GM21360 (cell line): Measurements from ENCODE around the gene ACTRT2.

Experiments
- ATAC-seq: cut with Tn5 transposase; IDR thresholded peaks from one replicate; pipeline ENCODE4 v1.9.1; 2021; ENCODE audit warnings: mild to moderate bottlenecking, moderate library complexity; ENCODE audit not compliant: unreplicated experiment

The ACTRT2 gene

DNA sequence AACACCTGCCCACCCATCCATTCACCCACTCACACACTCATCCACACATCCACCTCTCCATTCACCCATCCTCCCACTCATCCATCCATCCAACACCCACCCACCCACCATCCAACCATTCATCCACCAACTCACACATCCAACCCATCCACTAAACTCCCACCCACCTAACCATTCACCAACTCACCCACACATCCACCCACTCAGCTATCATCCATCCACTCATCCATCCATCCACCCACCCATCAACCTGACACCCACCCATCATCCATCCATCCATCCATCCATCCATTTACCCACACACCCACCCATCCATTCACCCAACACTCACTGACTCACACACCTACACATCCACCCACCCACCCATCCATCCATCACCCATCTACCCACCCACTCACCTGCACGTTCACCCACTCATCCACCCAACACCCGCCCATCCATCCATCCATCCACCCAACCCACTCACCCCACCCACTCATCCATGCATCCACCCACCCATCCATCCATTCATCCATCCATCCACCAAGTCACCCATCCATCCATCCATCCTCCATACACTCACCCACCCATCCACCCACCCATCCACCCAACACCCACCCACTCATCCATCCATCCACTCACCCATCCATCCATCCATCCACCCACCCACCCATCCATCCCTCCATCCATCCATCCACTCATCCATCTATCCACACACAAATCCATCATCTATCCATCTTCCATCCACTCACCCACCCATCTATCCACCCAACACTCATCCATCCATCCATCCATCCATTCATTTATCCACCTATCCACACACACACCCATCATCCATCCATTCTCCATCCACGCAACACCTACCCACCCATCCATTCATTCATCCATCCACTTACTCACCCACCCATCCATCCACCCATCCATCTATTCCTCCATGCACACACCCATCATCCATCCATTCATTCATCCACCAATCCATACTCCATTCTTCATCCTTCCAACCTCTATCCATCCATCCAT lies 30.3 kb downstream of the ACTRT2 start:
- no peak for ATAC-seq

DNA sequence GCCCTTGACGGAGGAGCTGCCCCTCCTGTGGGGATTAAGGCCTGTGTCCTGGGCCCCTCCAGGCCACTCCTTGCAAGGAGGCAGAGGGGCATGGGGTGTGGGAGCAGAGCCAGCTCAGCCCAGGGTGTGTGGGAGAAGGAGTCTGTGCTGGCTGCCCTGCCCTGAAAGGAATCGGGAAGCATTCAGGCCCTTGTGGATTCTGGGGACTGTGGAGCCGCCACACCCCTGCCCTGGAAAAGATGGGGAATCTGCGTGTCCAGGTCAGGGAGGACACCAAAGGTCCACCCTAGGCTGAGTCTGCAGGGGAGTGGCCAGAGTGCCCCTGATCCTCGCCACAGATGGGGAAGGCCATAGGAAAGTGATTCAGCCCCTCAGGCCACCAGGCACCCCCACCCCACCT lies 31.2 kb downstream of the ACTRT2 start:
- ATAC-seq, result no peak

- no peak for ATAC-seq
Observed at GRCh38 chr1:3053366-3053980, 32.2 kb downstream of the ACTRT2 start.

DNA sequence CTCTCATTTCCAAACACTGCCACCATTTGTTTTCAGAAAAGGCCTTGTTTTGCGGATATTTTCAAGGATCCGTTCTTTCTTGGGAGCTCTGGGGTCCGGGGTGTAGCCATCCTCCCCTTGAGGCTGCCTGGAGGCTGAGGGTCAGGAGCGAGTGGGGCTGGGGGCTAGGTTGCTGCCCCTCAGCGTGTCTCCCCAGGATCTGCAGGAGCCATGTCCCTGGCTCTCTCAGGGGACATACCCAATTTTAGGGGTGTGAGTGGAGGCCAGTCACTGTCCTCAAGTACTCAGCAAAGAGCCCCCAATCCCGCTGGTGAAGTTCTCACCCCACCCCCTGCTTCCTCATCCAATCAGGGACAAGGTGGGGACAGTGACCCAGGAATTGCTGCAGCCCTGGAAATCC lies 32.7 kb downstream of the ACTRT2 start:
- ATAC-seq, result no peak

DNA sequence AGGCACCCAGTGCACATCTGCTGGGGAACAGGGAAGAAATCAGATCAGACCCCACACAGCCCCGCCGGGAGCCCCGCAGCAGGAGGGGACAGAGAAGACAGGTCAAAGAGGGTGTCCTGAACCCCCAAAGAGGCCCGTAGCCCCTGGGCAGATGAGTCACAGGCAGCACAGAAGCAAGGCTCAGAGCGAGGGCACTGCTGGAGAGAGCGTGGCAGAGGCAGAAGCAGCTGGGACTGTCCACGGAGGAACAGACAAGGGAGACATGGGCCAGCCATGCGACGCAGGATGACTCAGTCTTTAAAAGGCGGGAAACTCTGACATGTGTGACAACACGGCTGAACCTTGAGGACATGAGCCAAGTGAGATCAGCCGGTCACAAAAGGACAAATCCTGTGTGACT lies 33.2 kb downstream of the ACTRT2 start:
- no peak for ATAC-seq

- ATAC-seq, result no peak
Observed at GRCh38 chr1:3055051-3055450, 33.8 kb downstream of the ACTRT2 start.

GRCh38 chr1:3056641-3057040 lies 35.4 kb downstream of the ACTRT2 start:
- ATAC-seq, result no peak

DNA sequence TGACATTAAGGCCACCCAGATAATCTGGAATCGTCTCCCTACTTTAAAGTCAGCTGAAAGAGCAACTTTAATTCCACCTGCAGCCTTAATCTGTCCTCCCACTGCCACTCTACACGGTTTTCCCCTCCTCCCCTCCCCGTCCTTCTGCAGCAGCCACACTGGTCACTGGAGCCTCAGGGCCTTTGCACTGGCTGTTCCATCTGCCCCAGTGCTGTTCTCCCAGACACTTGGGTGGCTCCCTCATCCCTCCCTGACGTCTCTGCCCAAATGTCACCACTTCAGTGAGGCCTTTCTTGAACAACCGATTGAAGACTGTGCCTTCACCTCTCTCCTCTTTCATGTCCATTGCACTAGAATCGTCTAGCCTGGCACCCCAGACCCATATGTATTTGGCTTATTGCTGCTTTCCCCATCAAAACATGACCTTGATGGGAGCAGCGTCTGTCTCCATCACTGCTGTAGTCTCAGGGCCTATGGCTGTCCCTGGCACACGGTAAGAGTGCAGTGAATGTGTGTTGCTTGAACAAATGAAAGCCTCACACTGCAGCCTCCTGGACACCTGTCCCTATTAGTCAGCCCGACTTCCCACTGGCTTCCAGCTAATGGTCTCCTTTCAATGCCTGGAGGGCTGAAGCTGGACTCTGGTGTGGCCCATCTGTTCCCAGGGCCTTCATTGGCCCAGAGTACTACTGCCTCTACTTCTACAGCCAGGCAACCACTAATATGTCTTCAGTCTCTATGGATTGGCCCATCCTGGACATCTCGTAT lies 37.2 kb downstream of the ACTRT2 start:
- no peak for ATAC-seq

DNA sequence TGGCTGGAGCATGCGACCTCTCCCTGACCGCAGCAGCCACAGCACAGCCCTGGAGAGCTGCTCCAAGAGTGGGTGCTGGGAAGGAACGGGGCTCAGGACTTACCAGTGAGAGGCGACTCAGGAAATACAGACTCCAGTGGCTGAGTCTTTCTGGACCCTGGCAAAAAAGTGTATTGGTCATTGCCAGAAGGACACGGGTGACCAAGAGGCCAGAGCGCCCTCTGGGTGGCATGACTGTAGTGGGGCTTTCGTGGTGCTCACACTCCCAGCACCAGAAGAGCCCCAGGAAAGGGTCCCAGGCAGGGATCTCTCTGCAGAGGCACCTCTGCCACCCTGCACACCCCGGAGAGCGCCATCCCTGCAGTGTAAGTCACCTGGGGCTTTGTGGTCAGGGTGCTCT lies 38.9 kb downstream of the ACTRT2 start:
- ATAC-seq, result no peak

DNA sequence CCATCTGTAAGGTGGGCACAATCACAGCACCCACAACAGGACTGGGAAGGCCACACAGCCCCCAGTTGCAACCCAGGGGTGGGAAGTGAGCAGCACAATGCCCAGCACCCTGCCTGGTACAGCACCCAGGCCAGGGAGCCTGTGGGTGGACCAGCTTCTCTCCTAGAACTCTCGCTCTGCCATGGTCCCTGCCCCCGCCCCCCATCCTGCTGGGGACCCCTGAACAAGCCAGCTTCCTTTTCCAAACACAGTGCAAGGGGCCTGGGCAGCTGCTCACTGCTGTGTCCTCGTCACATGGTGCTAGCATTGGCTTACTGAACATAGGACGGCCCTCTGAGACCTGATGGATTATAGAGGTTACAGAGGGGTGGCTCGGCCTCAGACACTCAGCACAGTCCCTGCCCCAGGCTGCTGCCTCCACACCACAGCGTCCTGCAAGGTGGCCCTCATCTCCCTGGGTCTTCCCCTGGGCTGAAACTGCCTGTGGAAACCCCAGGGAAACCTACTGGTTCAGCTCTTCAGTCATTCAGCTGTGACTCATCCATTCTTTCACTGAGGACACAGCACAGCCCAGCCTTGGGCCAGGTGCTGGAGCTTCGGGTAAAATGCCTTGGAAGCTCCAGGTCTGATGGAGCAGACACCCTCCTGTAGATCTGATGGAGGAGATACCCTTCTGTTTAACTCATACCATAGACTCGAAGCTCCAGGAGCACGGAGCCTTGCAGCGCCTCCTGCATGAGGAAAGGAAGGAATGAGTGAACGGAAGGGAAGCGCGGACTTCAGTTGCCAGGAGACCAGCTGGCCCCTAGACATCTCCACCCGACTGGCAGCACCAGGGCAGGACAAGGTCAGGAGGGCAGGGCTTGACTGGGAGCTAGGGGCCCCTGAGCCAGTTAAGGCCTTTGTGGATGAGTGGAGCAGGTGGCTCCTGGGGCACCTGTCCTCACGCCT lies 39.6 kb downstream of the ACTRT2 start:
- no peak for ATAC-seq

- no peak for ATAC-seq
Observed at GRCh38 chr1:3061566-3061965, 40.3 kb downstream of the ACTRT2 start.

DNA sequence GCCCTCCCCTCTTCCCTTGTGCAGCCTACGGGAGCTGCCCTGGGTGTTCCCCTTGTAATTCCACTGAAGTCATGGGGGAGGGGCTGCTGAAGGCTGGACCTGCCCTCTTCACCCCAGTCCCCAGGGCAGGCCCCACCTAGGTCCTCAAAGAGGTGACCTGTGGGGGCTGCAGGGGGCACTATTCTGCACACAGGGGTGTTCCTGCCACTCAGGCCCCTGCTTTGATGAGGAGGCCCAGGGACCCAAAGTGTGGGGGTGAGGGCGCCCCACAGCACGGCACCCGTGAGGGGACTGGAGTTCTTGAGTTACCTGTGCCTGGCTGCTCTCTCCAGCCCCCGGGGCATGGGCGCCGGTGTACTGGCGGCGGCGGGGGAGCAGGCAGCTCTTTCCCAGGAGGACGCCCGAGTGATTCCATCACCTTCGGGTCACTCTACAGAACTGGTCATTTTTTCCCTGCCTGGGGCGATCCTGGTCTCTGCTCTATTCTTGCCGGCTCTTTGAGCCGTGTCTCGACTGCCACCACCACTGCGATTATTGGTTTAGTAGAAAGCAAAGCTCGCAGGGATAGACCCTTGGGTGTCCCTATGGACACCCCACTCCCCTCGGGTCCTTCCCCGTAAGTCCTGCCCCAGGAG lies 40.8 kb downstream of the ACTRT2 start:
- ATAC-seq, result no peak

GRCh38 chr1:3062616-3063378 lies 41.5 kb downstream of the ACTRT2 start:
- no peak for ATAC-seq

DNA sequence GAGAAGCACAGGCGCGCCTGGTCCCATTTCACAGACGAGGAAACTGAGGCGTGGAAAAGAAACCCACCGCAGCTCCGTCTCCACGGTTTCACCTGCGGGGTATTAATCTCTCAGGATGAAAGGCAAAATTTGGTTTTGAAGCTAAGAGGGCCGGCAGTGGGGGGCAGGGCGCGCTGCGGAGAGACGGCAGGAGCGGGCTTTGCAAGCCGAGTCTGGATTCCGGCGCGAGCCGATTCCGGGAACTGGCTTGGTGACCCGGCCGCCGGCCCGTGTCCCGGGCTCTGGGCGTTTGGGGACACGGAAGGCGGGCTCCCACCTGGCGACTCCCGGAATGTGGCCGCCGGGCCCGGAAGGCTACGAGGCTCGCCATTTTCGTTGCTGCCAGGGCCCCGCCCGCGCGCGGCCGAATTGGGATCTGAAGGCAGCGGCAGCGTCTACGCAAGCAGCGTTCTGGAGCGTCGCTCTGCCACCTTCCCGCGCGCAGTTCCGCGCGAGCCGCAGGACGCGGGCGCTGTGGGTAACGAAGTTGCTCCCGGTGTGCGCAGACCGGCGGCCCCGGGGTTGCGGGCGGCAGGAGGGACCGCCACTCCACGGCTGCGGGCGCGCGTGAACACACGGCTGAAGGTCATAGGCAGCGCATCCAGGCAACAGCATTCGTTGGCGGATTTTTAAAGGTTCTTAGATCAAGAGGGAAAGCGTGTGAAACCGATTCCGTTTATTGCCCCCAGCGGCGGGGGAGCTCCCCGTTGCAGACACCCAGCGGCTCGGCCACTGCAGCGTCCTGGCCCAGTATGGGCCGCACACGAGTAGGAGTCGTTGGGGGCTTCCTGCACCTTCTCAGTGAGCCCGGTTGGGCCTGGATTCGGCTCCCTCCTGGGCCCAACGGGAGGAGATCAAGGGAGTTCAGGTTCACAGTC lies 42.4 kb downstream of the ACTRT2 start:
- ATAC-seq, result no peak

- ATAC-seq, result no peak
Observed at GRCh38 chr1:3064296-3064850, 43.1 kb downstream of the ACTRT2 start.

DNA sequence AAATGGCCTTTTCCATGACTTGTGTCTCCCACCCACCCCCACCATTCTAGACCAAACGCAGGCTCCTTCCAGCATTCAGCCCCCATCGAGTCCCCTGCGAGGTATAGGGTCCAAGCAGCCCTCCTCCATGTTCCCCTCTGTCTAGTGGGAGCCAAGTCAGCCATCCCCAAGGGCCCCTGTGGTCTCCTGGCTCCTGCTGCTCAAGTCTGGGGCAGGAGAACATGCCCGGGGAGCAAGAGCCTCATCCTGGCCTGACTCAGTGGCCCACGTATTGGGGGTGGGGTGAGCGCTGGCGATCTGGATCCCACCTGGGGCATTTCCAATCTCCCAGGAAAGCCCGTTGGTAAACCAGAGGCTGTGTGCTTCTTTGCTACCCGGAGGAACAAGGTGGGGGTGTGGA lies 43.6 kb downstream of the ACTRT2 start:
- no peak for ATAC-seq

DNA sequence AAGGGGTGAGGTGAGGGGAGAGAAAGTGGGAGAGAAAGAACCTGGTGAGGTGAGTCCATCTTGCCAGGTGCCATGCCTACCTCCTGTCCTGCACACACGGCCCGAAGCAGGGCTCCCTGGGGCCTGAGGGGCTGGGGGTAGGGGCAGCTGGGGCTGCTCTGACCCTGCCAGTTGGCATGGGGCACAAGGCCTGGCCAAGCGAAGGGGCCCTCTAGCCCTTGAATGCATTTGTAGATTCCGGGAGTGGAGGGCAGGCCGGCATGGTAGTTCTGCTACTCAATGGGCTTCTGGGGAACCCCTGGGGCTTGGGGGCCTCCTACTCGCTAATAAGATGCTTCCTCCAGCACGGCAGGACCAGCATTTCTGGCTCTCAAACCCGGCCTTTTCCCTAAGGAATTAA lies 44.1 kb downstream of the ACTRT2 start:
- ATAC-seq, result no peak

DNA sequence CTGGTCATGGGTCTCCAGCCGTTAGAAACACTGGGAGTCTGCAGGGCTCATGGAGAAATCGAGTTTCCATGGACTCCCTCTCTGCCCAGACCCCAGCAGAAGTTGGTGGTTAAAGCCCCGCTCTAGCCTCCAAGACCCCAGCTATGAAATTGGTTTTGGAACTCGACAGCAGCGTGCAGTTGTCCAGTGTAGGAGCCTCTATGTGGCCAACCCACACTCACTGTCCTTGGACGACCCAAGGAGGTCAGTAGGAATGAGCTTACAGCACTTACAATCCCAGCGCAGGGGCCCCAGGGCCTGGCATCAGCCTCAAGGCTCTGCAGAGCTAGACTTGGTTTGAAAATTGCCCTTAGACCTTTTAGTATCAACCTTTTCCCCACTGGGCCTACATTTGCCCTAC lies 44.5 kb downstream of the ACTRT2 start:
- ATAC-seq, result no peak
